GM10248 (cell line): ENCODE results near the gene TACC2.

Experiments used
- CTCF ChIA-PET: fragments of 300-600 bp; sonication (Branson Sonifier 250); formaldehyde crosslinking; extraction: SDS; loops from one replicate; lab custom pipeline; 2021; ENCODE audit warnings: antibody characterized with exemption; lab: Yijun Ruan, JAX
- POLR2A ChIA-PET: fragments of 350-650 bp; sonication (Branson Sonifier 250); formaldehyde crosslinking; extraction: SDS; loops from one replicate; lab custom pipeline; 2020; ENCODE audit warnings: antibody characterized with exemption; lab: Yijun Ruan, JAX
- DNase-seq: peaks from one replicate; pipeline ENCODE4 v3.0.0; 2012; ENCODE audit errors: extremely low spot score
- CTCF ChIP-seq: IDR thresholded peaks from 2 replicates; pipeline ENCODE4 v1.5.1; 2012; ENCODE audit warnings: mild to moderate bottlenecking, low read depth; ENCODE audit errors: extremely low read depth, missing control alignments, control extremely low read depth

Gene TACC2

DNA sequence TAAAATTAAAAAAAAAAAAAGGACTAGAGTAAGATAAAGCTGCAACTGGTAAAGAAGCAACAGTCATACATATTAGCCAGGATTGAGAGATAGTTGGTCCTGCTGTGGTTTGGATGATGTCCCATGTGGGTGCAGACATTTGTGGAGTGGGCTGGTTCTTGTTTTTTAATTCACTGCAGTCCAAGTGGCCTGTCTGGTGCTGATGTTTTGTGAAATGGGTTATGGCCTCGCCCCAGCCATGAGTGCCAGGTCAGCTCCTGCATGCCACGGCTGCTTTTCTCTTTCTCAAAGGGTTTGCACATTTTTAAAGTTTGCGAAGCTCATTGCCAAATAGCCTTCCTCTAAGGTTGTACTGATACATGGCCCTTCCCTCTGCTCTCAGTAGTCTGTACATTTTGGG is 268.1 kb downstream of the TACC2 start:
- no peak for TF ChIP-seq CTCF
- ChIA-PET CTCF (interaction anchor here (3.2 kb wide), 1 partner anchor 11 kb away, joined by 31 read pairs; no protein-coding TSS in a partner anchor), POLR2A (no interaction called here)
- DNase-seq: no peak

DNA sequence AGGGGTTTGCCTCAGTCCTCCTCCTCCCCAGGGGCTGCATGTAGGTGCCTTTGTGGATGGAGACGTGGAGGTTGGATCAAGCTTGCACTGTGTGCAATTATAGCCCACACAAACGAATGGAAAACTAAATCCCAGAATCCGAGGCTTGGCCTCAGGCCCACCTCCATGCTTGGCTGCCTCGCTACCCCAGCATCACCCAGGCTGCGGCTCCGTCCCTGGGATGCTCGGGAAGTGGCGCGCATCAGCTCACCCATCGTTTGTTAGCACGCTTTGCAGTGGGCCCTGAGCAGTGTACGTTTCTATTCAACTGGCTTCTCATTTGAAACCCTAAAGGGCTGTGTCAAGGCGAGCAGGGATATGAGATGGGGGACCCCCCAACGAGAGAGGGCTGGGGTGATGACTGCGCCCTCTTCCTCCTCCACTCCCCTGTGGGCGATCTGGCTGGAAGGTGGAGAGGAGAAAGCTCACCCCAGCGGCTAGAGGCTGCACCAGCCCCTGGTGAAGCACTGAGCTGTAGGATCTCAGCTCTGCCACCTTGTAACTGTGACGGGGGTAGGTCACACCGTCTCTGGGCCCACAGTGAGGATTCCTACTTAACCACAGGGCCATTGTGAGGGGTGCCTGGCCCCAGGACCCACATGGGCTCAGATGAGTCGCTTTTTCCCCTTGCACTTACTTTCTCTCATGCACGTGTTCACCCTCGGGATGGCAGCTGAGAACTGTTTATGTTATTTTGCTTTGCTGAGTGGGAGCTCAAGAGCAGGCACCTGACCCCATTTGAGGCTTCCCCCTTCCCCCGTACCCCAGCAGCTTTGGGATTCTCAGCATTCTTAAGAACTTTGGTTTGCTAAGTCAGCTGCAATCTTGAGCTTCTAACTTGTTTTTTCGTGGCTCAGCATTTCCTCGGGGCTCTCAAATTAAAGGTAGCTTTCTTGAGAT is 269.4 kb downstream of the TACC2 start:
- CTCF ChIA-PET: interaction anchor here (0.6 to 3.2 kb wide), 4 partner anchors 9 to 307 kb away, joined by 3 to 31 read pairs (median 4); no protein-coding TSS in a partner anchor
- POLR2A ChIA-PET: no interaction called here
- no peak for TF ChIP-seq CTCF
- DNase-seq: no peak

DNA sequence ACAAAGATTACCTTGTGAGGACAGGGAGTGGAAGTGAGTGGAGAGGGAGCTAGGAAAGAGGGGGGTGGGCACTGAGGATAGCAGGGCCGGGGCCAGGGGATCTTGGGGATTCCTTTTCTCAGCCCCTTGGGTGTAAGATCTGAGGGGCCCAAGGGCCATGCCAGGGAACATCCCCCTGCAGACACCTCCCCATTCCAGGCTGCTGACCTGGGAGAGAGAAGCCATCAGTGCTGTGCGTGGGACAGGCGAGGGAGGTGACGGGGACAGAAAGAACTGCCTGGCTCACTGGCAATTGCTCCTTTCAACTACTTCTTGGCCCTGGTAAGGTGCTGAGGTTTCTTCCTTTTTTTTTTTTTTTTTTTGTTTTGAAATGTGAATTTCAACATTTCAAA is 270.1 kb downstream of the TACC2 start:
- no peak for DNase-seq
- TF ChIP-seq CTCF: no peak
- POLR2A ChIA-PET: no interaction called here
- CTCF ChIA-PET: interaction anchor here (0.6 to 3.2 kb wide), 4 partner anchors 9 to 306 kb away, joined by 3 to 31 read pairs (median 4); no protein-coding TSS in a partner anchor

GRCh38 chr10:122261584-122261983 is 272.6 kb downstream of the TACC2 start:
- DNase-seq: no peak
- ChIA-PET CTCF (no interaction called here), POLR2A (no interaction called here)
- TF ChIP-seq CTCF: no peak

DNA sequence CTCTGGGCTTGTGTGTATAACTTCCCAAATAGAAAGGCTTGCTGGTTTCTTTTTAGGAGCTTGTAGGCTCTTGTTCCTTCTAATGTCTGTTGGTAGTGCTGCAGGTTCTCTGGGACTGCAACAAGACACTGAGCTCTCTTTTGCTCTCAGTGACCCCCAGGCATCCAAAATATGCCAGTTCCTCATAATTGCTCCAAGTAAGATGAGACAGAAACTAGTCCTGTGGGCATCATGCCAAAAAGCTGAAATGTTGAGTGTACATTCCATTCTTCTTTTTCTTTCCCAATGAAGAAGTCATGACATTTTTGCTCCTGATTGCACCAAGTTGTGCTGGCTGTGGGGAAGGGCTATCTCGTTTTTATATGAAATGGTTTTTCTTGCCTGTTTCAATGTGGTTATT is 275.0 kb downstream of the TACC2 start:
- POLR2A ChIA-PET: no interaction called here
- no peak for TF ChIP-seq CTCF

DNA sequence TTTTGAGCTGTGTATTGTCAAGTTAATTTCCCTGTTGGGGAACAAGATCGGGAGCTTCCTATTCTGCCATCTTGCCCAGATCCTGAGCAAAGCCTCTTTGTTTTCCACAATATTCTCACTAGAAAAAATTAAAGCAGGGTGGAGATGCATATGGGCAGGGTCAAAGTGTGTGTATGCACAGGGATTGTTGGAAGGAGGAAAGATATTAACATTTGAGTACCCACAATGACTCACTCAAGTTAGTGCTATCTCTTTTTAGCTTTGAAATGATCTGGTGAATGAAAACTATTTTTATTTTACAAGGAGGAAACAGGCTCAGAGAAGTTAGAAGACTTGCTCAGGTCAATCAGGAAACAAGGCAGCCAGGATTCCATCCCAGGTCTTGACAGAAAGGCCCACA is 275.5 kb downstream of the TACC2 start:
- no peak for DNase-seq
- no peak for TF ChIP-seq CTCF
- ChIA-PET POLR2A (no interaction called here), CTCF (interaction anchor here (0.9 to 1.9 kb wide), 4 partner anchors 19 to 171 kb away, joined by 3 to 5 read pairs (median 4); no protein-coding TSS in a partner anchor)

More for the DNA sequence above, 275.0 kb downstream of the TACC2 start:
- no peak for DNase-seq
- CTCF ChIA-PET: interaction anchor here (0.9 to 1.9 kb wide), 4 partner anchors 18 to 172 kb away, joined by 3 to 5 read pairs (median 4); no protein-coding TSS in a partner anchor
